Pancreas (tissue), 10 donors: ENCODE data around the gene SND1. TPM values are rescaled to one million over a fixed set of nuclear protein-coding genes. Genes with fewer than 3 reads are reported as not detected.

ENCODE experiments used
- ATAC-seq, 4 donors: fragments of 200-7000 bp; cut with Tn5 transposase; one replicate each; pipeline versions ENCODE4 v1.8.0 to v1.9.1; 2020; ENCODE audit warnings: mild to moderate bottlenecking in 4 of 4, moderate library complexity in 4 of 4
- DNase-seq, 6 donors: peaks; one replicate each; pipeline ENCODE4 v3.0.0-alpha.2; 2020
- FAIRE-seq: peaks from 2 replicates; lab custom pipeline; 2012; peaks lifted over from hg19 to GRCh38; lab: Jason Lieb, UNC
- H3K27ac ChIP-seq, 4 donors: fragments of 200-600 bp; sonication (generic); 1 replicate in 3 of 4; 2 replicates in 1 of 4; pipeline versions ENCODE4 v1.5.0 to v1.8.0; 2020
- H3K27me3 ChIP-seq, 4 donors: fragments of 200-600 bp; one replicate each; pipeline ENCODE4 v1.8.0; 2021
- H3K36me3 ChIP-seq, 3 donors: fragments of 200-600 bp; sonication (generic) in 1 of 3; one replicate each; pipeline versions ENCODE4 v1.5.0 to v1.8.0; 2020 to 2021
- H3K4me1 ChIP-seq, 3 donors: fragments of 200-600 bp; one replicate each; pipeline ENCODE4 v1.8.0; 2021
- H3K4me3 ChIP-seq, 4 donors: fragments of 200-600 bp; sonication (generic) in 2 of 4; one replicate each; pipeline versions ENCODE4 v1.5.0 to v1.8.0; 2020 to 2021
- H3K9me3 ChIP-seq, 4 donors: fragments of 200-600 bp; one replicate each; pipeline ENCODE4 v1.8.0; 2021
- WGBS, 2 donors: extraction: QIAGEN DNeasy Blood & Tissue Kit; methylation state at CpG; one replicate each; pipeline ENCODE4 v1.1.7; 2013; 5-methylcytosine and 5-hydroxymethylcytosine counted together
- intact Hi-C, 3 donors: fragments of 100-400 bp; cut with DNase I; formaldehyde crosslinking; loops; one replicate each; pipeline versions ENCODE4 v1.11.1 to v1.14.2; 2022
- polyA plus RNA-seq, 2 donors: library from polyadenylated mRNA; stranded (reverse); fragments of 200-250 nt; gene quantifications; one replicate each; pipeline ENCODE4 v1.2.3, GENCODE V29; 2013
- total RNA-seq, 6 donors: library from RNA; stranded (reverse); fragmentation: NEBNext Ultra II Directional in 4 of 6; extraction: Animal tissue kit (Norgen Biotek cat#: 25700) in 4 of 6; gene quantifications; one replicate each; pipeline versions ENCODE4 v1.2.1 to v1.2.4, GENCODE V29; 2021 to 2023
- TF ChIP-seq, protein P1 (sequence below), 4 donors: fragments of 200-600 bp; sonication (generic) in 3 of 4; IDR thresholded peaks; one replicate each; pipeline versions ENCODE4 v1.5.0 to v1.8.0; 2021; ENCODE audit warnings: antibody characterized with exemption in 4 of 4
- donor health status: healthy with polysubstance abuse.
- donor health status: DM: no; HTN: no; CAD: no; lungs with moderate emphysema.
- donor health status: DM: no; HTN: no; CAD: no.
- donor health status: control.
- donor health status: control.
- donor health status: Bipolar disorder and iron deficiency.
- donor health status: DM: yes; HTN: yes; CAD: no.
- donor health status: DM: no; HTN: no; CAD: no.
- donor health status: DM: no; HTN: no; CAD: no.
- donor health status: DM: yes; HTN: yes; CAD: no.

The SND1 gene
- total and polyA plus RNA-seq, 8 donors = 84.1 to 308 (median 225) TPM

DNA sequence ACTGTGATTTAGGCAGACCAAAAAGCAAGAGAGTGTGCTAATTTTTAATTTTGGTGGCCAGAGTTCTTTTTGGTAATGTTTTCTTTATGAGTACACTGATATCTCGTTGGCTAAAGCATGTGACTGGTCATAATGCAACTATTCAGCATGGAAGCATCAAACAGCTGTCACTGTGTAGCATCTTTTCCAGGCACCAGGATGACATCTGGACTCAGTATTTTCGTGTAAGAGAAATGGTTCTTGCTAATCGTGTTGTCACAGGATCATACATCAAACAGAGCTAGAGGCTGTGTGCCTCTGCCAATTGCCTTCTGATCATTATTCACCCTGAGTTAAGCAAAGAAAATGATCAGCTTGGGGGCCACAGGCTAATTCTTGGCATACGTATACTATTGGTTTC lies 118.9 kb downstream of the SND1 start:
- H3K36me3 ChIP-seq = no peaks in the 10 kb centered on the region
- 49 to 53% methylated on average over 4 of the region's 4 CpGs for WGBS, 2 donors
- H3K27me3 ChIP-seq = no peaks in the 10 kb centered on the region
- peak in 3 of 4 donors; percentile 15 to 34 (median 24) for ATAC-seq
- FAIRE-seq = no peak
- peaks cover 4 to 17% (median 15%) of the 10 kb centered on the region in 3 donors for H3K4me1 ChIP-seq
- TF ChIP-seq, protein P1, sequence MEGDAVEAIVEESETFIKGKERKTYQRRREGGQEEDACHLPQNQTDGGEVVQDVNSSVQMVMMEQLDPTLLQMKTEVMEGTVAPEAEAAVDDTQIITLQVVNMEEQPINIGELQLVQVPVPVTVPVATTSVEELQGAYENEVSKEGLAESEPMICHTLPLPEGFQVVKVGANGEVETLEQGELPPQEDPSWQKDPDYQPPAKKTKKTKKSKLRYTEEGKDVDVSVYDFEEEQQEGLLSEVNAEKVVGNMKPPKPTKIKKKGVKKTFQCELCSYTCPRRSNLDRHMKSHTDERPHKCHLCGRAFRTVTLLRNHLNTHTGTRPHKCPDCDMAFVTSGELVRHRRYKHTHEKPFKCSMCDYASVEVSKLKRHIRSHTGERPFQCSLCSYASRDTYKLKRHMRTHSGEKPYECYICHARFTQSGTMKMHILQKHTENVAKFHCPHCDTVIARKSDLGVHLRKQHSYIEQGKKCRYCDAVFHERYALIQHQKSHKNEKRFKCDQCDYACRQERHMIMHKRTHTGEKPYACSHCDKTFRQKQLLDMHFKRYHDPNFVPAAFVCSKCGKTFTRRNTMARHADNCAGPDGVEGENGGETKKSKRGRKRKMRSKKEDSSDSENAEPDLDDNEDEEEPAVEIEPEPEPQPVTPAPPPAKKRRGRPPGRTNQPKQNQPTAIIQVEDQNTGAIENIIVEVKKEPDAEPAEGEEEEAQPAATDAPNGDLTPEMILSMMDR (IDR thresholded peaks at IDR 0.05) = no peak
- H3K27ac ChIP-seq = no peak overlapping the region
- no peaks in the 10 kb centered on the region for H3K9me3 ChIP-seq
- DNase-seq = no peak
- intact Hi-C loops = no loop called here
- H3K4me3 ChIP-seq = no peak overlapping the region

DNA sequence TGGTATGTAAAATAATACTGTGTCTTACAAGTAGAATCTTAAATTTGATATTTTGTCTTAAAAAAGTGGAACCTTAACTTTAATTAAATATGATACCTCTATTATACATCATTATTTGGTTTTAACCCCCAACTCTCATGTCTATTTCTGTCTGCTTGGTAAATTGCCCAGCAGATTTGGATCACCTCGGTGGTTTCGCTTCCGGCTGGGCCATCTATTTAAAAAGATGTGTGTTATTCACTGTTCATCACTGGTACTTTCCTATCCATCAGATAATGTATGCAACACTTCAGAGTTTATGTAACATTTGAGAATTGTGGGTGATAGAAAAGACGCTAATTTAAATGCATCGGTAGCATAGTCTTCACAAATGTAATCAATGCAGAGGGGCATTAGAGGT lies 119.7 kb downstream of the SND1 start:
- Histone ChIP-seq H3K4me3 (no peak overlapping the region), H3K27ac (no peak overlapping the region), H3K9me3 (no peaks in the 10 kb centered on the region), H3K4me1 (peaks cover 4 to 17% (median 15%) of the 10 kb centered on the region in 3 donors), H3K36me3 (no peaks in the 10 kb centered on the region), H3K27me3 (no peaks in the 10 kb centered on the region)
- DNase-seq = no peak
- ATAC-seq = no peak
- TF ChIP-seq, protein P1 (IDR thresholded peaks at IDR 0.05) = no peak
- intact Hi-C loops = no loop called here
- 88 to 91% methylated on average over 5 of the region's 5 CpGs for WGBS, 2 donors
- no peak for FAIRE-seq

DNA sequence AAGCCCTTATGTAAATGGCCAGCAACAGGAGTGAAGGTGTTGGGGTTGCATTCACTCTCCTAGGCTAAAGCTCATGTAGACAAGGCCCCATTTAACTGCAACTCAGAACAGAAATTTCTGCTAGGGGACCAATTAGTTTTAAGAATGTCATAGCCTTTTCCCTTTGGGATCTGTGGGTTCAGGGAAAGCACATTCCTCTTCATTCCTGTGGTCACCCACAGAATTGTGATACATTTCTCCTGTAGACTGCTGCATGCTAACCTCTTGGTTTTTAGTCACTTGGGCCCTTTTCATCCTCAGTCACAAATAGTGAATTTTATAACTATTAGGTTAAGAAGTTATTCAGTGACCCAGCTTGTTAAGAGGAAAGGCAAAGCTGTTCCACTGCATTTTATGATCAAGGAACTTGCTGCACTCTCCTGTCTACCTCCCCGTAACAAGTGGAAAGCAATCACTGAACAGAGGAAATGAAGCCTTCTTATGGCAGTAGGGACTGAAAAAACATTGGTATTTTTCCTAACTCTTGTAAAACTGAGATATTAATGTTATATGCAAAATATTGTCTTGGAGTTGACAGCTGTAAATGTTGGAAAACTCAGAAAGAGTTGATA lies 124.9 kb downstream of the SND1 start:
- H3K36me3 ChIP-seq = no peaks in the 10 kb centered on the region
- no peaks in the 10 kb centered on the region for H3K9me3 ChIP-seq
- no peak for FAIRE-seq
- WGBS, 2 donors = 74 to 79% methylated on average over 1 of the region's 1 CpG
- H3K27me3 ChIP-seq = no peaks in the 10 kb centered on the region
- no peak overlapping the region for H3K27ac ChIP-seq
- TF ChIP-seq, protein P1 (IDR thresholded peaks at IDR 0.05) = no peak
- intact Hi-C loops = no loop called here
- ATAC-seq = peak in 2 of 4 donors; percentile 21 to 43
- no peak for DNase-seq
- peaks cover 0 to 8% (median 7%) of the 10 kb centered on the region in 3 donors for H3K4me1 ChIP-seq
- H3K4me3 ChIP-seq = no peak overlapping the region

DNA sequence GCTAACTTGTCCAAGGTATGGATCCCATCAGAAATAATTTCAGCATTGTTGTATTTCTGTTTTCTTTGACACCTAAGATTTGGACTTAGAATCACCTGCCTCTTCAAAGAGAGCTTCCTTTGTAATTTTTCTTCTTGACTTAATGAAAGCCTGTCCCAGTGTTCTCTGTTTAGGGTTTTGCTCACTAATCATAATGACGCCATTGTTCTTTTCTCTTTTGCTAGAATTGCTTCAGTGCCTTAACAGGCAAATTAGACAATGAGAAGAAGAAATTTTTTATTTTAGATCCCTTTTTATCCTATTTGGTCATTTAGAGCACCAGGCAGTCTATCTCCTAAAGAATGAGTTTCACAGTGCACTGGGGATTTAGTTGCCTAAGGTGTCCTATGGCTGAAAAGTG lies 128.5 kb downstream of the SND1 start:
- WGBS, 2 donors = 89 to 90% methylated on average over 1 of the region's 1 CpG
- DNase-seq = no peak
- FAIRE-seq = no peak
- no peaks in the 10 kb centered on the region for H3K27me3 ChIP-seq
- H3K36me3 ChIP-seq = no peaks in the 10 kb centered on the region
- no peaks in the 10 kb centered on the region for H3K9me3 ChIP-seq
- H3K27ac ChIP-seq = no peak overlapping the region
- H3K4me3 ChIP-seq = no peak overlapping the region
- H3K4me1 ChIP-seq = peaks cover 0 to 15% (median 14%) of the 10 kb centered on the region in 3 donors
- TF ChIP-seq, protein P1 (IDR thresholded peaks at IDR 0.05) = no peak
- intact Hi-C loops = no loop called here
- ATAC-seq = no peak

DNA sequence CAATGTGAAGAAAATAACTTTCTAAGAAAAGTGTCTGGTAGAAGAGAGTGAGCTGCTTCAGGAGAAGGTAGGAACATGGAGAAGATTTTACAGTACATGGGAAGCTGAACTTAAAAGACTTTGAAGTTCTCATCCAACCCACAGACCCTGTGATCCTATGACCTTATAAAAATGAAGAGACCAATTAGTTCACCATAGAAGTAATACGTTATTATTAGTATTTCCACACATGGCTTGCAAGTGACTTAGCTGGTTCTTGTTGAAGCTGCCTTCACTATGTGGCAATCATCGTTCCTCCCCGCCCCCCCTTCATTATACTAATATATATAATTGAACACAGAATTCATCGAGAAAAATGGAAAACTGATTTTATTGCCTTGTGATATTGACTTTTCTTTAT lies 129.1 kb downstream of the SND1 start:
- Histone ChIP-seq H3K4me1 (peaks cover 0 to 15% (median 14%) of the 10 kb centered on the region in 3 donors), H3K27me3 (no peaks in the 10 kb centered on the region), H3K27ac (no peak overlapping the region), H3K9me3 (no peaks in the 10 kb centered on the region), H3K36me3 (no peaks in the 10 kb centered on the region), H3K4me3 (no peak overlapping the region)
- ATAC-seq (no peak), FAIRE-seq (no peak), DNase-seq (no peak)
- intact Hi-C loops = no loop called here
- 48 to 58% methylated on average over 4 of the region's 4 CpGs for WGBS, 2 donors
- TF ChIP-seq, protein P1 (IDR thresholded peaks at IDR 0.05) = no peak
